CD1c-positive myeloid dendritic cell (primary cell): ENCODE measurements around the gene STUM.
A peak's percentile ranks its signal among the peaks of the same experiment; 100 is the strongest.

ENCODE experiments used
- DNase-seq: peaks from one replicate; pipeline ENCODE4 v3.0.0-alpha.2; 2016; ENCODE audit errors: extremely low spot score

Gene STUM

GRCh38 chr1:226560243-226560642 is 11.7 kb downstream of the STUM start:
- DNase-seq: no peak

- DNase-seq: no peak
These were observed 14.4 kb downstream of the STUM start for GRCh38 chr1:226562989-226563388.

DNA sequence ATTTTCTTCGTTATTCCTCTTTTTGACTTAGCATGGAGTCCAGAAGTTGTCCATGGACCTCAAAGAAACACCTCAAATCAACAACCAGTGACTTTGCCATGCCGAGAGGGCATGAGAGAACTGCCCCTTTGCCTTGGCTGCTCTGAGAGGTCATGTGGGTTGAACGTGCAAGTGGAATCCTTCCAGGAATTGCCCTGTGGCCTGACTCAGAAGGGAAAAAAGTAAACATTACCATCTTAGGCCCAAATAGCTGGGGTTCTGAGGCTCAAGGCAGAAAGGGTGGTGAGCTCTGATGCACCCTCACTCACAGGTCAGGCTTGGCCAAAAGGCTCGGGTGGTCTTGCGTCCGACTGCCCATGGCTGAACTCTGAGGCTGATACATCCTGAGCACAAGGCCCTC is 15.1 kb downstream of the STUM start:
- no peak for DNase-seq

DNA sequence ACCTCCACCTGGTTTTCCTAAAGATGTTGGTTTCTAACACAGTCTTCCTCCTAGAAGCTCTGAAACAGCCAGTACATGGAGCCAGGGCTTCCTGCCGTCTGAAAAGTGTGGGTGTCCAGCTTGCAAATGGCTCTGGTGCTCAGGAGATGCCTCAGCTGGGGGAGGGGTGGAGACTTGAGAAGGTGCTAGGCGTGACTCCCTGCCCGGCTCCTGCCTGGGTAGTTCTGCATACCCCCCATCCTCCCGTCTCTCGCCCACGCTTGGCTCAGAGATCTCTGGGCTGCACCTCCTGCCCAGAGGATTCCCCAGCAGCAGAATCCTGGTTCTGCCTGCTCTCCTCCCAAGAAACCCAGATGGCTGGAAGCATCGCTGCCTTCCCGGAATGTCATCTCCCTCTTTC is 16.9 kb downstream of the STUM start:
- no peak for DNase-seq

GRCh38 chr1:226566234-226566633 is 17.7 kb downstream of the STUM start:
- DNase-seq: no peak

- DNase-seq: no peak
These were observed 18.2 kb downstream of the STUM start for GRCh38 chr1:226566760-226567159.

- DNase-seq: no peak
These were observed 19.7 kb downstream of the STUM start for GRCh38 chr1:226568077-226568831.

GRCh38 chr1:226568975-226569741 is 20.6 kb downstream of the STUM start:
- DNase-seq: no peak

GRCh38 chr1:226569879-226570547 is 21.4 kb downstream of the STUM start:
- DNase-seq: peak; percentile 8

GRCh38 chr1:226571893-226572292 is 23.3 kb downstream of the STUM start:
- DNase-seq: no peak

DNA sequence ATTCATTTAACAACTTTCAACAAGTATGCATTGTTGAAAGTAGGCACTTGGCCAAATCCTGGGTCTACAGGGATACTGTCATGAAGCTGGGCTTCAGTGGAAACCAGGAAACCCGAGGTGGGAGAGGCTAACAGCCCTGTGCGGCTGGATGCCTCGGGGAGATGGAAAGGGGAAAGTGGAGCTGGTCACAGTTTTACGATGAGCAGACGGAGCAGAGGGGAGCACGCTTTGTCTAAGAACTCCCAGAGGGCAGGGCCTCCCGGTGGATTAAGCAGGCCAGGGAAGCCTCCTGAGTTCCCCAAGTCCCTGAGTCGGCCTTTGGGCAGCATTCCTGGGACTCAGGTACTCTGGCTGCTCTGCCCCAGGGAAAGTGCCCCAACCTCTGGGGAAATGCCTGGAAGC is 23.8 kb downstream of the STUM start:
- DNase-seq: no peak

DNA sequence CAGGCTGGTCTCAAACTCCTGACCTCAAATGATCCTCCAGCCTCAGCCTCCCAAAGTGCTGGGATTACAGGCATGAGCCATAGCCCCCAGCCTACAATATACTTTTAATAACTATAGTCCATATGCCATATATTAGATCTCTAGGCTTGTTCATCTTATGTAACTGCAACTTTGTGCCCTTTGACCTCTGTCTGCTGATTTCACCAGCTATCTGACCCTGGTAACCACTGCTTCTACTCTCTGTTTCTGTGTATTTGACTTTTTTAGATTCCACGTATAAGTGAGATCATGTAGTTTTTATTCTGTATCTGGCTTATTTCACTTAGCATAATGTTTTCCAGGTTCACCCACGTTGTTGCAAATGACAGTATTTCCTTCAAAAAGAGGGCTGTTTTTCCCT is 25.5 kb downstream of the STUM start:
- DNase-seq: no peak

GRCh38 chr1:226574591-226575435 is 26.2 kb downstream of the STUM start:
- no peak for DNase-seq

GRCh38 chr1:226575436-226575720 is 26.8 kb downstream of the STUM start:
- no peak for DNase-seq

- no peak for DNase-seq
These were observed 27.3 kb downstream of the STUM start for GRCh38 chr1:226575739-226576378.

GRCh38 chr1:226576601-226577000 is 28.0 kb downstream of the STUM start:
- no peak for DNase-seq

GRCh38 chr1:226577401-226578180 is 29.0 kb downstream of the STUM start:
- DNase-seq: no peak

DNA sequence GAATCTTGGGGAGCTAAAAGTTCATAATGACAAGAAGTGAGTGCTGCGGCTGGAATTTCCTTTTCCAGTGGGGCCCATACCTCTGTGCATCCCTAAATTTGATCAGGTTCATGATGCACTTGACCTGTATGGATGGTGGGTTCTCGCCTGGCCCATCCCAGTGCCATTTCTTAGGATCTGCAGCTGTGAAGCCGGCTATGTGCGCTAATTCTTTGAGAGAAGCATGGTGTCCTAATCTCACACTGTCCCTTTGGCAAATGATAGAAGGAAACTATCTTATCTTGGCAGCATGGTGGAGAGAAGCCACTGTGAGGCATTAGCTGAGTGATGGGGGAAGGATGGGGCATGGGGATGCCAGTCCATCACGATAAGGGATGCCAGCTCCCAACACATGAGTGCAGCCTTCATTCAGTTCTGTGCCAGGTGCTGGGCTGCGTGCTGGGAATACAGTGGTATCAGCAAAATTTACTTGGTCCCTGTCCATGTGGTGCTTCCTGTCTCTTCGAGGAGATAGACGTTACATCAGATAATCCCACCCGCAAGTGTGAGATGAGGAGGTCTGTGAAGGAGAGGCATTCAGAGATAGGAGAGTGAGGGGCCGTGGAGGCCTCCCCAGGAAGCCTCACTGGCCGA is 30.5 kb downstream of the STUM start:
- no peak for DNase-seq

- no peak for DNase-seq
These were observed 31.3 kb downstream of the STUM start for GRCh38 chr1:226579781-226580323.
